IPS-15b (cell line): ENCODE data around the gene ERLIN1.

Experiments used
- H3K27me3 ChIP-seq: one replicate; pipeline ENCODE4 v1.6.1; 2013; ENCODE audit warnings: low read length; ENCODE audit not compliant: control insufficient read depth, insufficient read depth
- H3K36me3 ChIP-seq: one replicate; pipeline ENCODE4 v1.6.1; 2013; ENCODE audit warnings: low read length; ENCODE audit not compliant: control insufficient read depth, insufficient read depth
- H3K4me1 ChIP-seq: one replicate; pipeline ENCODE4 v1.6.1; 2013; ENCODE audit warnings: mild to moderate bottlenecking, low read length; ENCODE audit not compliant: control insufficient read depth, insufficient read depth
- H3K4me3 ChIP-seq: one replicate; pipeline ENCODE4 v1.5.1; 2013; ENCODE audit warnings: low read depth, low read length
- H3K9ac ChIP-seq: one replicate; pipeline ENCODE4 v1.6.1; 2013; ENCODE audit warnings: low read depth, mild to moderate bottlenecking, low read length
- H3K9me3 ChIP-seq: one replicate; pipeline ENCODE4 v1.6.1; 2013; ENCODE audit warnings: mild to moderate bottlenecking, low read length; ENCODE audit not compliant: control insufficient read depth, insufficient read depth

Gene ERLIN1

DNA sequence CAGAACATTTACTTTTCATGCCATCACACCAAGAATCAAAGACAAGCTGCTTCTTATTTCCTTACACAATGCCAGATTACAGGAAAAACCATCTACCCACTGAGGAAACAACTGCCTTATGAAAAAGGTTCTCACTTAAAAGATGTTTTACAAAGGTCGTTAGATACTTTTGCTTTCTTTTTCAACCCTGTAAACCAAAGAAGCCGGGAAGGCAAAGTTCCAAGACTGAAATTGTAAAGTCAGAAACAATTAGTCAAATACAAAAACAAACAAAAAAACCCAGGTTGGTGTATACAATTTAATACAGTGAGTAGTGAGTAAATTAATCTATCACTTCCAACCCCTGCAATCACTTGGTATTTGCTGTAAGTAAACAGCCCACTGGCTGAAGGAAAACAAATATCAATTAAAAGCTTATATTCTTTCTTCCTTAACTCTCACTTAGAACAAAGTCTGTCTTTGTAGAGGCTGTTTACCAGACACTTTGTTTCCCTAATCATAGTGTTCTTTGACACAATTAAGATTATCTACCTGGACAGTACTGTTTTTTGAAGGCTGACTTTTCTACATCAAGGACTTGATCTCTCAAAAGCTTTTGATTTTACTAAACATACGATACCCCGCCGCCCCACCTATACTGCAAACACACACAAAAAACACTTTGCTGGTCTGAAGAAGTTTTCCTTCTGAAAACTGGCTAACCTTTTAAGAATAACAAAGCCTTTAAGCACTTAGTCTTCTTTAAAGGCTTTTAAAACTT is 18.1 kb downstream of the ERLIN1 start:
- Histone ChIP-seq H3K4me1 (no peaks in the 10 kb centered on the region), H3K4me3 (no peak overlapping the region), H3K9me3 (no peaks in the 10 kb centered on the region), H3K36me3 (no peaks in the 10 kb centered on the region), H3K9ac (no peak overlapping the region), H3K27me3 (no peaks in the 10 kb centered on the region)

DNA sequence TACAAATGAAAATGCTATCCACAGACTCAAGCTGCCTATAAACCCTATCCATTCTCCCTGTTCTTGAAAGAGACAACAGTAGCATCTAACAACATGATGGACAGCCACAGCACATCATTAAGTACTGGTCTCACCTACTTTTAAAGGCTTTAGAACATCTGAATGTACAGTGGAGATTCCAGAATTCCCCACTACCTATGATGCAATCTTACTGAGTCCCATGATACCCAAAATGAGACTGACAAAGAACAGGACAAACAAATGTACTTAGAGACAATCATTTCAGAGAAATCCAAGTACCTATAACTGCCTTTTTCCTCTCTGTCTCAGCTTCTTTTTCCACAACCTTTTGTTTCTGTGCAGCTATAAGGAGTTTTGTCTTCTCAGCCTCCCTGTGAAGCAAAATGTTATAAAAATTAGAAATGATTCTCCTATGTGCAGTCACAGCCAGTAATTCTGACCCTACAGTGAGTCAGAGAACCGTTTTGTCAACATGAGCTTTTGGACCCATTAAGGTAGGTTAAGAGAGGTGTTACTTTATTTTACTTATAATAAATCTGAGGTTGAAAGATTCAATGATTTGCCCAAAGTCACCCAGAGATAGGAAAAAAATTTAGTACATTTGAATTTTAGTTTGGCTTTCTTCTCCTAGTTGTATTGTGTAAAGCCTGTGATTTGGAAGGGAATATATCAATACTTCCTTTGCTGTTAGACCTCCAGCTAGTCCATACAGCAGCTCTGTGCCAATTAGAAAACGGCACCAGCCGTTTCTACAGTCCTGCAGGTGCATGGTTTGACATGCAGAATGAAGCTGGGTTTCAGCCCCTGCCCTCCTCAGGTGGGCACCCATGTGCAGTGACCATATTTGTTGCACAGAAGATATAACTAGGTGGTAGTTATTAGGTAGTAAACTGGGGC is 21.9 kb downstream of the ERLIN1 start:
- no peak overlapping the region for H3K4me3 ChIP-seq
- H3K9ac ChIP-seq: no peak overlapping the region
- no peaks in the 10 kb centered on the region for H3K36me3 ChIP-seq
- H3K27me3 ChIP-seq: no peaks in the 10 kb centered on the region
- no peaks in the 10 kb centered on the region for H3K9me3 ChIP-seq
- H3K4me1 ChIP-seq: no peaks in the 10 kb centered on the region

DNA sequence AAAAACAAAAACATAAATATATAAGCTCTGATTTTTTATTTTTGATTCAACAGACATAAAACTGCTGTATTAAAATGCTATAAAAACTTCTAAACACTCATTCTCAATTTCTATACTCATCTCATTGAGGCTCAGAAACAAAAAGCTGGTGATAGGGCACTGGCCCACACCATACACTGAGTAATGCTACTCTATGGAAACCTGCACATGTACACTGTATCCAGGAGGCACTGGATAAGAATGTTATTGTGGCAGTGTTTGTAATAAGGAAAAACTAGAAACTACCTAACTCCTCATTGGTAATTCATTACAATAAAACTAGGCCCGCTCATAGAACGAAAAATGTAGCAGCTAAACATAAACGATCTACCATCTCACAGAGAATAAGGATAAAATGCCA is 23.1 kb downstream of the ERLIN1 start:
- Histone ChIP-seq H3K9me3 (no peaks in the 10 kb centered on the region), H3K4me3 (no peak overlapping the region), H3K9ac (no peak overlapping the region), H3K36me3 (no peaks in the 10 kb centered on the region), H3K4me1 (no peaks in the 10 kb centered on the region), H3K27me3 (no peaks in the 10 kb centered on the region)

DNA sequence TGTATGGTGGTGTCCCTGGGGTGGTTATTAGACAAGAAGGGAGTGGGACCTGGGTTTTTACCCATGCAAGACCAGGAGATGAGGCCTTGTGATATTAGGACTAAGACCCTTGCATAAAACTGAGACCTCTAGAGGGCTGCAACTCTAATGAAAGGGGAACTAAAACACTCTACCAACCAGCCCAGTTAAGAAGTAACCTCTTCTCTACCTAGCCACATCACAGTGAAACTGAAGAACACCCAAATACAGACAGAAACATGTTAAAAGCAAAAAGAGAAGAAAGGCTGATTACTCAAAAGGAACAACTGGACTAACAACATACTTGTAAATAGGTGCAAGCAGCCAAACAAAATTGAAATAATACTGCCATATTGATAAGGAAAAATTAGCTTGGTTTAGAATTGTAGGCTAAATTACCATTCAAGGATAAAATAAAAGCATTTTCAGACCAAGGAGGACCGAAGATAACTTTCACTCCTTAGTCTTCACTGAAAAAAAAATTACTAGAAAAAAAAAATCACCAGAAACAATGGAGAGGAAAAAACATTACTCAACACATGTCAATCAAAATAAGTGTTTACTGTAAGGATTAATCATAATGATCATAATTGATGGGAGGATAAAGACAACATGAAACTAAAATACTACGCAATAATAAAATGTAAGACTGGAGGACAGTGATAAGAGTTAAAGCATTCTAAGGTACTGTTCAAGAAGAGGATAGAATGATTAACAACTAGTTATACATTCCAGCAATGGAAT is 27.6 kb downstream of the ERLIN1 start:
- Histone ChIP-seq H3K4me1 (no peaks in the 10 kb centered on the region), H3K9me3 (no peaks in the 10 kb centered on the region), H3K4me3 (no peak overlapping the region), H3K9ac (no peak overlapping the region), H3K36me3 (peaks cover 4% of the 10 kb centered on the region), H3K27me3 (no peaks in the 10 kb centered on the region)

DNA sequence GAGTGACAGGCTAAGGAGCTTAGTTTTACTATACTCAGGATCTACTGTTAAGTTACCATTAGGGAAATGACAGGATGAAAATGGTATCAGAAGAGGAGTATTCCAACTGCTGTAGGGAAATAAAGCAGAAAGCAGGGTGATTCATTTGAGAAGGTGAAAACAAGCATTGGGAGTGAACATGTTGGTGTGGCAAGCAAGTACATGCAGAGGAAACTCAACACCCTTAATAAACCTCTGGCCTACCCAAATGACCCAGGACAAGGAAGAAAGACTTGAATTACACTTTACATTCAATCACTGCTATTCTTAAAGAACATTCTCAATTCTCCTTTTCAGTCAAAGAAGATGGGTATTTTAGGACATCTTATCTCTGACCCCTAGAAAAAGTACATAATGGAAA is 28.7 kb downstream of the ERLIN1 start:
- Histone ChIP-seq H3K27me3 (no peaks in the 10 kb centered on the region), H3K4me3 (no peak overlapping the region), H3K36me3 (peaks cover 5% of the 10 kb centered on the region), H3K4me1 (no peaks in the 10 kb centered on the region), H3K9me3 (no peaks in the 10 kb centered on the region), H3K9ac (no peak overlapping the region)

DNA sequence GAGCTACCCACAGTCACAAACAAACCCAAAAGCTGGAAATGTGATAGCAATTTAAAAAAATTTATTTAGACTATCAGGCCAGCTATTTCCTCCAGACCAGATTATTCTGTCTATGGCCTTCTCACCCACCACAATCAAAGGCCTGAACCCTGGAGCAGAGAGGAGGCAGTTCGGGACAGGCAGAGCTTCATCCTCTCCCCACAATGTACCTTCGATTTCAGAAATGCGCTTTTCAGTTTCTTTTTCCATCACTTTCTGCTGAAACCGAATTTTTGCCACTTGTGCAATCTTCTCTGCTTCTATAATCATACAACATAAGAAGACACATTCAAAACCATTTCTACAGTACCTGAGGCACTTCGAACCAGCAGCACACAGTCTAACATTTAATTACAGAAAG is 29.9 kb downstream of the ERLIN1 start:
- no peaks in the 10 kb centered on the region for H3K27me3 ChIP-seq
- no peak overlapping the region for H3K4me3 ChIP-seq
- H3K4me1 ChIP-seq: no peaks in the 10 kb centered on the region
- H3K9ac ChIP-seq: no peak overlapping the region
- H3K9me3 ChIP-seq: no peaks in the 10 kb centered on the region
- peaks cover 12% of the 10 kb centered on the region for H3K36me3 ChIP-seq

DNA sequence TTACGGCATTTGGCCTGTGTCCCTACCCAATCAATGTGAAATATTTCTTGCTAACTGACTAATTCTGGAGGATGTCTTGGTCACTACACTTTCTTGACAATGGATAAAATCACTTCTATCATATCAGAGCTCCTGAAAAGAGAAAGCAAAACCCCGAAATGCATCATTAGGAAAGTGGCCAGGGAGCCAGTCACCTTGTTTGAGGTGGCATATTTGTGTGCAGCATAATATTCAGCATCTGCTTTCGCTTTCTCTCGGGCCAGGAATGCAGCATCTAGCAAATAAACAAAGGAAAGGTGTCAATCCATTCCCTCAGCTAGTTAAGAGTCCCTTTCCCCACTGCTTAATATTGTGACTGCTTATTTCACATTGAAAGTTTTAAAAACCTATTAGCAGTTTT is 31.2 kb downstream of the ERLIN1 start:
- Histone ChIP-seq H3K9ac (no peak overlapping the region), H3K4me3 (no peak overlapping the region), H3K9me3 (no peaks in the 10 kb centered on the region), H3K4me1 (no peaks in the 10 kb centered on the region), H3K36me3 (peaks cover 12% of the 10 kb centered on the region), H3K27me3 (no peaks in the 10 kb centered on the region)

DNA sequence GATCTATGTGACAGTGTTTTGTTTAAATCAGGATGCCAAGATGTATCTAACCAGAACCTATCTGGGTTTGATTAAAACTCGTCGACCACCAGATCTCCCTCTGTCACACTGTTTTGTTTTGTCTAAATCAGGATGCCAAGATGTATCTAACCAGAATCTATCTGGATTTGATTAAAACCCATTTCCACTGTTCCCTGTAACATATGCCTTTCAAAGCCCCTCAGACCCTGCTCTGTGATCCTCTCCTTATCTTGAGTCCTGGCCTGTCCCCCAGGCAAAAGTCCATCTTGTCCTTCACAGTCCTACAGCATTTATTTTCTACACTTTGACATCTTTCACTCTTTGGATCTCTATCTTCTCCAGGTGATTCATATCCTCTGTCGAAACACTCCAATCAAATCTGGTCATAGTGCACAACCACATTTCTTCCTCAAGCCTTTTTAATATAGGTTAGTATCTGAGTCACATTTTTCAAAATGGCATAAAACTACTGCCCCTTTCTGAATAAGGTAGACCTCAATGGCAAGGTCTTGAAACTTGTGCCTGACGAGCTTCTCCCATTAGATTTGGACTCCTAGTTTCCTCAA is 32.5 kb downstream of the ERLIN1 start:
- no peak overlapping the region for H3K4me3 ChIP-seq
- H3K27me3 ChIP-seq: no peaks in the 10 kb centered on the region
- H3K36me3 ChIP-seq: peaks cover 12% of the 10 kb centered on the region
- H3K4me1 ChIP-seq: peaks cover 3% of the 10 kb centered on the region
- H3K9me3 ChIP-seq: no peaks in the 10 kb centered on the region
- H3K9ac ChIP-seq: no peak overlapping the region

DNA sequence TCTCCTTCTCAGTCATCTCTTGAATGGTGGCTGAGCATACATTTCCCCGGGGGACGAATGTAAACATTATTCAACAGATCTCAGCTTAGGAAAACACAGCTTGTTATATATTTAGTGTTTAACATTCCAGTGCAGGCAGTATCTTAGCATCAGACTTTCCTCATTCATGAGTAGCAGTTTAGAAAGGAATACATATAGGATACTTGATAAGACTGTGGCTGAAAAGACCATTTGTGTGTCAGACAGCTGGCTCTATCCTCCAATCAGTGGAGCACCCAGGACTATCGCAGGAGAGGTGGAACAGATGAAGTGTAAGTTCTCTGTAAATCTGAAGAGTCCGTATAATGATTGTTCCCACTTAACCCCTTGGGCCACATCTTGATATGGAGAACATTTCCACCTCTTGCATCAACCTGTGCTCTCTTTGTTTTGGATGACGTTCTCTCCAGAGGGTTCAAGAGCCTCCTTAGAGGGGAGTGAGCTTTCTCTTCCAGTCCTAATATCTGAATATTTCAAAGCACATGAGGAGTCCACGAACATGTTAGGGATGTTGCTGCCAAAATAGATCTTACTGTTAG is 34.0 kb downstream of the ERLIN1 start:
- Histone ChIP-seq H3K4me1 (peaks cover 3% of the 10 kb centered on the region), H3K9me3 (no peaks in the 10 kb centered on the region), H3K27me3 (no peaks in the 10 kb centered on the region), H3K9ac (no peak overlapping the region), H3K36me3 (peaks cover 12% of the 10 kb centered on the region), H3K4me3 (no peak overlapping the region)

DNA sequence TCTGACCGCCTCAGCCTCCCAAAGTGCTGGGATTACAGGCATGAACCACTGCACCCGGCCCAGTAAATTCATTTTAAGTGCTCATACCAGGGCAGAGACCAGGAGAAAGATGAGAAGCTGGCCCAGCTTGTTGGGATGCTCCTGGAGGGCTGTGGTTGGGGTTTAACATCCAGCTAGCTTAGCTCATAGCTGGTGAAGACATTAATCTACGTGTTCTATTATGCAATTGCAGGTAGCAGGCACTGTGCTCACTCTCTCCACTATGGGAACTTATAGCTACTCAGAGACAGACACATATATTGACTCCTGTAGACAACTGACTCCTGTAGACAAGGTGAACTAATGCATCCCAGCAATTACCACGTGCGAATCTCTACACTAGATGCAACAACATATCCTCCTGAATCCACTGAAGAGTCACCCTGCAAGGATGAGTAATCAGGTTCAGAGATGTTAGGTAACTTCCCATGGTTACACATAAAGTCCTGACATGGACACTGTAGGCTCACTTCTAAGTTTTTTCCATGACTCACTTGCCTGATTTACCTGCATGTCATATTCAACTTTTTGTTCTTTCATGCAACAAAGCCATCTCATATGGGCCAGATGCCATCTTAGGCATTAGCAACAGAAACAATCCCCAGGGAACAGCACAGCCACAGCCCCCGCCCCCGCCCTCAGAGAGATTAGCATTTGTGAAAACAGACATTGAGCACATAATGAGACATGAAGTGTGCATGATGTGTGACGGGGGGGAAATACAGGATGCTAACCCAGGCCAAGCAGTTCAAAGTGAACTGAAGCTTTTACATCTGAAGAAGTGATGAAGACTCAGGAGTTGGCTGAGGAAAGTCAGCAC is 37.2 kb downstream of the ERLIN1 start:
- Histone ChIP-seq H3K9me3 (no peaks in the 10 kb centered on the region), H3K9ac (peak overlapping the region; percentile 39), H3K4me1 (peaks cover 3% of the 10 kb centered on the region), H3K27me3 (no peaks in the 10 kb centered on the region), H3K4me3 (no peak overlapping the region), H3K36me3 (peaks cover 8% of the 10 kb centered on the region)
